Measurements from ENCODE around the gene RAPGEF1. TPM values are rescaled to one million over a fixed set of nuclear protein-coding genes. Genes with fewer than 3 reads are reported as not detected.

RAPGEF1 gene
- total RNA-seq, 1 experiment from 2014 or later: 55.6 TPM

GRCh38 chr9:131737426-131737825, 2.5 kb downstream of the RAPGEF1 start:
- no peak overlapping the region for H2BK5ac ChIP-seq (ENCODE audit: insufficient read length, low read length)
- H2BK120ac ChIP-seq (ENCODE audit: low read depth, low read length, poor library complexity, severe bottlenecking): no peak overlapping the region
- no peak overlapping the region for H4K8ac ChIP-seq (replicated peaks; ENCODE audit: insufficient read length, low read depth, low read length)
- no peak overlapping the region for H2BK12ac ChIP-seq (ENCODE audit: insufficient read length, low read depth, low read length)
- Mint-ChIP-seq H3K27ac (peak overlapping the region; percentile 26 to 93 (median 62); a peak in 3 of 7 replicates), H3K4me3 (no peak overlapping the region; a peak in 1 of 5 replicates), H3K4me1 (peaks cover 33 to 50% of the 10 kb centered on the region in 2 experiments), H3K9me3 (peaks cover 7 to 8% of the 10 kb centered on the region in 2 experiments), H3K36me3 (ENCODE audit: insufficient read depth in 1 of 3, low read depth in 3 of 3) (peaks cover 4 to 12% (median 8%) of the 10 kb centered on the region in 3 experiments; a peak in 5 of 7 replicates), H3K27me3 (ENCODE audit: low read depth) (no peaks in the 10 kb centered on the region)
- no peak overlapping the region for H3K14ac ChIP-seq (ENCODE audit: insufficient read depth, low read length)
- no peak overlapping the region for H3K27ac ChIP-seq (ENCODE audit: insufficient read length, low read depth, low read length)
- no peak overlapping the region for H3K9ac ChIP-seq (ENCODE audit: extremely low read depth, insufficient read length, low read length)
- no peak overlapping the region for H4K5ac ChIP-seq (ENCODE audit: insufficient read length, low read depth, low read length)
- H3K23ac ChIP-seq (ENCODE audit: insufficient read length, low read depth, low read length): no peak overlapping the region
- no peaks in the 10 kb centered on the region for H3K27me3 ChIP-seq (ENCODE audit: insufficient read depth, low read length)
- H3K23me2 ChIP-seq (ENCODE audit: insufficient read length, low read depth, low read length, poor library complexity, severe bottlenecking): peaks cover 4% of the 10 kb centered on the region
- no peak overlapping the region for H3K4ac ChIP-seq (ENCODE audit: low read depth, low read length)
- no peaks in the 10 kb centered on the region for H4K20me1 ChIP-seq (ENCODE audit: control insufficient read depth, insufficient read depth, insufficient read length)
- no peak overlapping the region for H2BK20ac ChIP-seq (ENCODE audit: low read depth, low read length, poor library complexity, severe bottlenecking)
- no CpG with 5 or more reads among the region's 12 CpGs for WGBS (ENCODE audit: extremely low coverage, insufficient read length, low lambda C conversion rate)
- H3K9me3 ChIP-seq (ENCODE audit: control insufficient read depth, low read depth, low read length): no peaks in the 10 kb centered on the region
- H3K4me2 ChIP-seq (ENCODE audit: insufficient read depth, insufficient read length, low read length): no peak overlapping the region
- TF ChIP-seq CTCF (conservative IDR thresholded peaks at IDR 0.05): no peak
- DNase-seq: no peak
- no peak overlapping the region for H3K18ac ChIP-seq (ENCODE audit: insufficient read length, low read depth, low read length)
- peaks cover 3% of the 10 kb centered on the region for H3K79me1 ChIP-seq (ENCODE audit: insufficient read depth, low read depth, low read length, poor library complexity, severe bottlenecking)
- H2AK5ac ChIP-seq (ENCODE audit: insufficient read length, low read length): no peak overlapping the region
- no peak overlapping the region for H3K56ac ChIP-seq (ENCODE audit: insufficient read length, low read depth, low read length)
- H3K4me1 ChIP-seq (ENCODE audit: insufficient read depth, low read length): peaks cover 2% of the 10 kb centered on the region; the same call in 1 of the 2 replicates
- no peak overlapping the region for H2AFZ ChIP-seq (ENCODE audit: low read length)
- H4K91ac ChIP-seq (ENCODE audit: insufficient read length, low read depth, low read length): no peak overlapping the region
- no peak overlapping the region for H3T11ph ChIP-seq (ENCODE audit: low read length)
- H3K79me2 ChIP-seq (ENCODE audit: insufficient read depth, low read length): peaks cover 36% of the 10 kb centered on the region; the same call in 1 of the 2 replicates
- H2BK15ac ChIP-seq (ENCODE audit: low read depth, low read length): no peak overlapping the region

Measured in H9 (cell line).